ENCODE measurements around the gene PTK7.

The PTK7 gene

GRCh38 chr6:43035495-43036194, 40.5 kb upstream of the PTK7 start:
- Histone ChIP-seq H3K27me3 (ENCODE audit: insufficient read depth, low read length, poor library complexity, severe bottlenecking) (no peaks in the 10 kb centered on the region), H3K9me2 (replicated peaks; ENCODE audit: low read depth, low read length) (no peaks in the 10 kb centered on the region), H3K36me3 (ENCODE audit: insufficient read depth, low read length) (peaks cover 12% of the 10 kb centered on the region; the same call in 1 of the 2 replicates), H3K4me2 (ENCODE audit: low read depth, low read length, poor library complexity, severe bottlenecking) (no peak overlapping the region), H3F3A (ENCODE audit: low read depth) (no peaks in the 10 kb centered on the region), H4K20me1 (ENCODE audit: insufficient read depth, low read length, poor library complexity, severe bottlenecking) (no peaks in the 10 kb centered on the region), H3K79me2 (ENCODE audit: insufficient read depth, low read length) (no peaks in the 10 kb centered on the region), H3K4me1 (ENCODE audit: insufficient read depth, low read length, poor library complexity, severe bottlenecking) (no peaks in the 10 kb centered on the region), H2AFZ (ENCODE audit: low read length) (no peak overlapping the region), H3K9ac (ENCODE audit: low read depth, low read length, poor library complexity, severe bottlenecking) (no peak overlapping the region), H3K9me3 (ENCODE audit: insufficient read depth, low read depth, low read length) (no peaks in the 10 kb centered on the region), H3K4me3 (ENCODE audit: low read length, poor library complexity, severe bottlenecking) (no peak overlapping the region)
- TF ChIP-seq, protein P1, sequence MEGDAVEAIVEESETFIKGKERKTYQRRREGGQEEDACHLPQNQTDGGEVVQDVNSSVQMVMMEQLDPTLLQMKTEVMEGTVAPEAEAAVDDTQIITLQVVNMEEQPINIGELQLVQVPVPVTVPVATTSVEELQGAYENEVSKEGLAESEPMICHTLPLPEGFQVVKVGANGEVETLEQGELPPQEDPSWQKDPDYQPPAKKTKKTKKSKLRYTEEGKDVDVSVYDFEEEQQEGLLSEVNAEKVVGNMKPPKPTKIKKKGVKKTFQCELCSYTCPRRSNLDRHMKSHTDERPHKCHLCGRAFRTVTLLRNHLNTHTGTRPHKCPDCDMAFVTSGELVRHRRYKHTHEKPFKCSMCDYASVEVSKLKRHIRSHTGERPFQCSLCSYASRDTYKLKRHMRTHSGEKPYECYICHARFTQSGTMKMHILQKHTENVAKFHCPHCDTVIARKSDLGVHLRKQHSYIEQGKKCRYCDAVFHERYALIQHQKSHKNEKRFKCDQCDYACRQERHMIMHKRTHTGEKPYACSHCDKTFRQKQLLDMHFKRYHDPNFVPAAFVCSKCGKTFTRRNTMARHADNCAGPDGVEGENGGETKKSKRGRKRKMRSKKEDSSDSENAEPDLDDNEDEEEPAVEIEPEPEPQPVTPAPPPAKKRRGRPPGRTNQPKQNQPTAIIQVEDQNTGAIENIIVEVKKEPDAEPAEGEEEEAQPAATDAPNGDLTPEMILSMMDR (conservative IDR thresholded peaks at IDR 0.05; ENCODE audit: low read length), result no peak
- TF ChIP-seq EZH2phosphoT487 (IDR thresholded peaks at IDR 0.05; ENCODE audit: borderline replicate concordance), result no peak

DNA sequence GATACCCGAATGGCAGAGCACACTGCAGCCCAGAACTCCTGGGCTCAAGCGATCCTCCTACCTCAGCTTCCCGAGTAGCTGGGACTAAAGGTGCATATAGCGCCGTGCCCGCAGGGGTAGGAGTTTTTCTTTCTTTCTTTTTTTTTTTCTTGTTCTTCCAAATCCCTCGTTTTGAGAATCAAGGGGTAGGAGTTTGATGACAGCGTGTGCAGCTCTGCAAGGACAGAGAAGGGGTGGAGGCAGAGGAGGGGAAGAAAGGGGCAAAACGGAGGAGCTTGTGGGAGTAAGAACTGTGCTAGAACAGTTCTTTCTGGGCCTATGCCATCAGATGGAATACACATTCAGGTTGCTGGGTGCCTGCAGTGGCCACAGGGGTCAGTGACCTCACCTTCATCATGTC, 39.4 kb upstream of the PTK7 start:
- Histone ChIP-seq H3K79me2 (ENCODE audit: insufficient read depth, low read length) (no peaks in the 10 kb centered on the region), H3K9ac (ENCODE audit: low read depth, low read length, poor library complexity, severe bottlenecking) (no peak overlapping the region), H3K27me3 (ENCODE audit: insufficient read depth, low read length, poor library complexity, severe bottlenecking) (no peaks in the 10 kb centered on the region), H3K9me3 (ENCODE audit: insufficient read depth, low read depth, low read length) (no peaks in the 10 kb centered on the region), H3K4me3 (ENCODE audit: low read length, poor library complexity, severe bottlenecking) (no peak overlapping the region), H4K20me1 (ENCODE audit: insufficient read depth, low read length, poor library complexity, severe bottlenecking) (no peaks in the 10 kb centered on the region), H3K4me1 (ENCODE audit: insufficient read depth, low read length, poor library complexity, severe bottlenecking) (no peaks in the 10 kb centered on the region), H3K9me2 (replicated peaks; ENCODE audit: low read depth, low read length) (no peaks in the 10 kb centered on the region), H2AFZ (ENCODE audit: low read length) (no peak overlapping the region), H3F3A (ENCODE audit: low read depth) (no peaks in the 10 kb centered on the region), H3K36me3 (ENCODE audit: insufficient read depth, low read length) (peaks cover 12% of the 10 kb centered on the region; the same call in 1 of the 2 replicates), H3K4me2 (ENCODE audit: low read depth, low read length, poor library complexity, severe bottlenecking) (no peak overlapping the region)
- TF ChIP-seq EZH2phosphoT487 (IDR thresholded peaks at IDR 0.05; ENCODE audit: borderline replicate concordance), result no peak
- TF ChIP-seq, protein P1 (conservative IDR thresholded peaks at IDR 0.05; ENCODE audit: low read length), result no peak

GRCh38 chr6:43037197-43037596, 38.9 kb upstream of the PTK7 start:
- Histone ChIP-seq H3K9me2 (replicated peaks; ENCODE audit: low read depth, low read length) (no peaks in the 10 kb centered on the region), H3F3A (ENCODE audit: low read depth) (no peaks in the 10 kb centered on the region), H3K9ac (ENCODE audit: low read depth, low read length, poor library complexity, severe bottlenecking) (no peak overlapping the region), H4K20me1 (ENCODE audit: insufficient read depth, low read length, poor library complexity, severe bottlenecking) (no peaks in the 10 kb centered on the region), H3K9me3 (ENCODE audit: insufficient read depth, low read depth, low read length) (no peaks in the 10 kb centered on the region), H3K4me1 (ENCODE audit: insufficient read depth, low read length, poor library complexity, severe bottlenecking) (no peaks in the 10 kb centered on the region), H3K4me2 (ENCODE audit: low read depth, low read length, poor library complexity, severe bottlenecking) (no peak overlapping the region), H3K4me3 (ENCODE audit: low read length, poor library complexity, severe bottlenecking) (no peak overlapping the region), H3K27me3 (ENCODE audit: insufficient read depth, low read length, poor library complexity, severe bottlenecking) (no peaks in the 10 kb centered on the region), H3K36me3 (ENCODE audit: insufficient read depth, low read length) (peaks cover 12% of the 10 kb centered on the region; the same call in 1 of the 2 replicates), H2AFZ (ENCODE audit: low read length) (no peak overlapping the region), H3K79me2 (ENCODE audit: insufficient read depth, low read length) (no peaks in the 10 kb centered on the region)
- TF ChIP-seq EZH2phosphoT487 (IDR thresholded peaks at IDR 0.05; ENCODE audit: borderline replicate concordance), result no peak

DNA sequence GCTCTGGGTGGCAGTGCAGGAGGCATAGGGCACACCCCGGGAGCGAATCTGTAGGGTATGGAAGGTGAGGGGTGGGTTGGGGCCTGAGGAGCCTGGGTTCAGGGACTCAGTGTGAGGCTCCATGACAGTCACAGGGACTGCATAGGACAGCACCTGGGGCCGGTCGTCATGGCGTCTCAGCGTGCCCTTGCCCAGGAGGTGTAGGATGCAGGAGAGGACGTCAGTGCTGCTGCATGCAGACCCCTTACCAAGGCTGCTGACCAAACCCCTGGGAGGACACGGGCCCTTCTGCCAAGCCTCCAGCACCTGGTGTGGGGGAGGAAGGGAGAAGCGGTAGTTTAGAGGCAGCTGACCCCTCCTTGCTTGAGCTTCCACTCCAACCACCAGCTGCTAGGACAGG, 38.4 kb upstream of the PTK7 start:
- Histone ChIP-seq H3K4me2 (ENCODE audit: low read depth, low read length, poor library complexity, severe bottlenecking) (no peak overlapping the region), H3K9ac (ENCODE audit: low read depth, low read length, poor library complexity, severe bottlenecking) (no peak overlapping the region), H3K9me3 (ENCODE audit: insufficient read depth, low read depth, low read length) (no peaks in the 10 kb centered on the region), H3K36me3 (ENCODE audit: insufficient read depth, low read length) (peaks cover 12% of the 10 kb centered on the region; the same call in 1 of the 2 replicates), H2AFZ (ENCODE audit: low read length) (no peak overlapping the region), H3K9me2 (replicated peaks; ENCODE audit: low read depth, low read length) (no peaks in the 10 kb centered on the region), H3F3A (ENCODE audit: low read depth) (no peaks in the 10 kb centered on the region), H3K4me3 (ENCODE audit: low read length, poor library complexity, severe bottlenecking) (no peak overlapping the region), H3K4me1 (ENCODE audit: insufficient read depth, low read length, poor library complexity, severe bottlenecking) (no peaks in the 10 kb centered on the region), H3K79me2 (ENCODE audit: insufficient read depth, low read length) (no peaks in the 10 kb centered on the region), H3K27me3 (ENCODE audit: insufficient read depth, low read length, poor library complexity, severe bottlenecking) (no peaks in the 10 kb centered on the region), H4K20me1 (ENCODE audit: insufficient read depth, low read length, poor library complexity, severe bottlenecking) (no peaks in the 10 kb centered on the region)
- TF ChIP-seq EZH2phosphoT487 (IDR thresholded peaks at IDR 0.05; ENCODE audit: borderline replicate concordance), result no peak
- TF ChIP-seq, protein P1 (conservative IDR thresholded peaks at IDR 0.05; ENCODE audit: low read length), result no peak
